ENCODE data around the gene TMED5. TPM values are rescaled to one million over a fixed set of nuclear protein-coding genes. Genes with fewer than 3 reads are reported as not detected.
"Not testable (repeated sequence)": the region's sequence is repeated elsewhere in the genome, so short reads cannot be mapped to it uniquely, and the experiment has no call there.

Gene TMED5
- total RNA-seq, 1 donor: 50.3 TPM

GRCh38 chr1:93164816-93165215 is 15.4 kb downstream of the TMED5 start:
- H3K4me1 ChIP-seq (ENCODE audit: insufficient read depth, low read length): no peaks in the 10 kb centered on the region
- peaks cover 26% of the 10 kb centered on the region for H4K20me1 ChIP-seq (ENCODE audit: insufficient read depth, low read length)
- H3K36me3 ChIP-seq (ENCODE audit: insufficient read depth, low read length): peaks cover 9% of the 10 kb centered on the region
- no peak overlapping the region for H2AFZ ChIP-seq (ENCODE audit: low read length)
- DNase-seq (ENCODE audit: insufficient read length, low spot score, missing footprints): peak; percentile 2
- H3K9me3 ChIP-seq (ENCODE audit: low read depth, low read length): peaks cover 3% of the 10 kb centered on the region
- no peak overlapping the region for H3K4me3 ChIP-seq (ENCODE audit: insufficient read depth, low read length)
- H3K27ac ChIP-seq (ENCODE audit: low read depth, low read length): no peak overlapping the region
- H3K79me2 ChIP-seq (ENCODE audit: insufficient read depth, low read length): peaks cover 97% of the 10 kb centered on the region
- no peaks in the 10 kb centered on the region for H3K27me3 ChIP-seq (ENCODE audit: insufficient read depth, low read length)
- TF ChIP-seq CTCF (IDR thresholded peaks at IDR 0.05; ENCODE audit: extremely low read depth, low read depth, low read length): no peak
- no peak overlapping the region for H3K4me2 ChIP-seq (ENCODE audit: insufficient read depth, low read length)

GRCh38 chr1:93163314-93163713 is 16.9 kb downstream of the TMED5 start:
- not testable (repeated sequence) for H3K4me2 ChIP-seq (ENCODE audit: insufficient read depth, low read length); H3K4me1 ChIP-seq (ENCODE audit: insufficient read depth, low read length); H3K27me3 ChIP-seq (ENCODE audit: insufficient read depth, low read length); H3K4me3 ChIP-seq (ENCODE audit: insufficient read depth, low read length); DNase-seq (ENCODE audit: insufficient read length, low spot score, missing footprints); H3K27ac ChIP-seq (ENCODE audit: low read depth, low read length); H2AFZ ChIP-seq (ENCODE audit: low read length); H3K9me3 ChIP-seq (ENCODE audit: low read depth, low read length)
- peaks cover 23% of the 10 kb centered on the region for H3K36me3 ChIP-seq (ENCODE audit: insufficient read depth, low read length)
- peaks cover 16% of the 10 kb centered on the region for H4K20me1 ChIP-seq (ENCODE audit: insufficient read depth, low read length)
- H3K79me2 ChIP-seq (ENCODE audit: insufficient read depth, low read length): peaks cover 90% of the 10 kb centered on the region

- TF ChIP-seq CTCF (IDR thresholded peaks at IDR 0.05; ENCODE audit: extremely low read depth, low read depth, low read length): no peak
- no peak overlapping the region for H3K27ac ChIP-seq (ENCODE audit: low read depth, low read length)
- H3K79me2 ChIP-seq (ENCODE audit: insufficient read depth, low read length): peaks cover 56% of the 10 kb centered on the region
- no peaks in the 10 kb centered on the region for H3K27me3 ChIP-seq (ENCODE audit: insufficient read depth, low read length)
- H4K20me1 ChIP-seq (ENCODE audit: insufficient read depth, low read length): peaks cover 7% of the 10 kb centered on the region
- no peak for DNase-seq (ENCODE audit: insufficient read length, low spot score, missing footprints)
- H2AFZ ChIP-seq (ENCODE audit: low read length): no peak overlapping the region
- H3K36me3 ChIP-seq (ENCODE audit: insufficient read depth, low read length): peaks cover 41% of the 10 kb centered on the region
- H3K9me3 ChIP-seq (ENCODE audit: low read depth, low read length): no peaks in the 10 kb centered on the region
- no peaks in the 10 kb centered on the region for H3K4me1 ChIP-seq (ENCODE audit: insufficient read depth, low read length)
- no peak overlapping the region for H3K4me2 ChIP-seq (ENCODE audit: insufficient read depth, low read length)
- no peak overlapping the region for H3K4me3 ChIP-seq (ENCODE audit: insufficient read depth, low read length)
Observed at GRCh38 chr1:93159337-93159736, 20.9 kb downstream of the TMED5 start.

- no peaks in the 10 kb centered on the region for H3K27me3 ChIP-seq (ENCODE audit: insufficient read depth, low read length)
- H3K4me1 ChIP-seq (ENCODE audit: insufficient read depth, low read length): no peaks in the 10 kb centered on the region
- H3K79me2 ChIP-seq (ENCODE audit: insufficient read depth, low read length): peaks cover 20% of the 10 kb centered on the region
- H2AFZ ChIP-seq (ENCODE audit: low read length): no peak overlapping the region
- no peak overlapping the region for H3K4me2 ChIP-seq (ENCODE audit: insufficient read depth, low read length)
- H3K4me3 ChIP-seq (ENCODE audit: insufficient read depth, low read length): no peak overlapping the region
- TF ChIP-seq CTCF (IDR thresholded peaks at IDR 0.05; ENCODE audit: extremely low read depth, low read depth, low read length): no peak
- no peaks in the 10 kb centered on the region for H4K20me1 ChIP-seq (ENCODE audit: insufficient read depth, low read length)
- peak; percentile 14 for DNase-seq (ENCODE audit: insufficient read length, low spot score, missing footprints)
- no peaks in the 10 kb centered on the region for H3K9me3 ChIP-seq (ENCODE audit: low read depth, low read length)
- H3K36me3 ChIP-seq (ENCODE audit: insufficient read depth, low read length): peaks cover 46% of the 10 kb centered on the region
- peak overlapping the region; percentile 34 for H3K27ac ChIP-seq (ENCODE audit: low read depth, low read length)
Observed at GRCh38 chr1:93155335-93155734, 24.9 kb downstream of the TMED5 start.
